ENCODE results near the gene MRPL49.

DNA sequence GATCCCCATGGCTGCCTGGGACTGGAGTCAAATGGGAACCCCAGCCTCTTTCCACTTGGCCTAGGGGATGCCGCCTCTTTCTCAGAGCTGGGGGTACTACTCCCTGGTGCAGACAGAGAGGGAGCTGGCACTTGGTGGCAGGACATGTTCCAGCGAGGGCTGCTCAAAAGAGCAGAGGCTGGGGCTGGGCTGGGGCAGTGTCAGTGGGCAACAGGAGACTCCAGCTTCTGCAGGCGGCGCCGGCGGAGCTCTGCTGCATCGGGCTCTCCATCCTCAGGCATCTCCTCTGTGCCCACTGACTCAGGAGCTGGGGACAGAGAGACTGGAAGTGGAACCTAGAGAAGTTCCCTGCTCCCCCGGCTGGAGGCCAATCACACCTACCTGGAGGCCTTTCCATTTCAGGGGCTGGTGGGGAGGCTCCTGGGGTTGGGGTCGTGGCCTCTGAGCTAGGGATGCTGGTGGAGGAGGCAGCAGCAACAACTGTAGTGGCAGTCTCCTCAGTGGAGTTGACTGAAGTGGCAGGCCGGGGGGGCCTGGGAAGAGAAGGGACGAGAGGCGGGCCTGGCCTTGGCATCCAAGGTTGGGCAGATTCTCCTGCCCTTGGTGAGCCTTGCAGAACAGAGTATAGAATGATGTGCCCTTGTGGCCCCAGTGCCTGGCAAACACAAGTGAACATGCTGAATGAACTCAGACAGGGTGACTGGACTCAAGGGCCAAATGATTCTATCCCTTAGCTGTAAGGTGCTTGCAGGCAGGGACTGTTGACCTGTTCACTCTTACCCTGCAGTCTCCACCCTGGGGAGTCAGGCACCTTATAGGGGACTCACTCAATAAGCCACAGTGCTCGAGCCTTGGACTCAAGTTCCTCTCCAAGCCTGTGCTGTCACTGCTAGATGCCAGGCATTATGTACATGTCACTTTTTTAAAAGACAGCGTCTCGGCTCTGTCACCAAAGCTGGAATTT lies 6.3 kb downstream of the MRPL49 start:
- TF ChIP-seq, protein P1, sequence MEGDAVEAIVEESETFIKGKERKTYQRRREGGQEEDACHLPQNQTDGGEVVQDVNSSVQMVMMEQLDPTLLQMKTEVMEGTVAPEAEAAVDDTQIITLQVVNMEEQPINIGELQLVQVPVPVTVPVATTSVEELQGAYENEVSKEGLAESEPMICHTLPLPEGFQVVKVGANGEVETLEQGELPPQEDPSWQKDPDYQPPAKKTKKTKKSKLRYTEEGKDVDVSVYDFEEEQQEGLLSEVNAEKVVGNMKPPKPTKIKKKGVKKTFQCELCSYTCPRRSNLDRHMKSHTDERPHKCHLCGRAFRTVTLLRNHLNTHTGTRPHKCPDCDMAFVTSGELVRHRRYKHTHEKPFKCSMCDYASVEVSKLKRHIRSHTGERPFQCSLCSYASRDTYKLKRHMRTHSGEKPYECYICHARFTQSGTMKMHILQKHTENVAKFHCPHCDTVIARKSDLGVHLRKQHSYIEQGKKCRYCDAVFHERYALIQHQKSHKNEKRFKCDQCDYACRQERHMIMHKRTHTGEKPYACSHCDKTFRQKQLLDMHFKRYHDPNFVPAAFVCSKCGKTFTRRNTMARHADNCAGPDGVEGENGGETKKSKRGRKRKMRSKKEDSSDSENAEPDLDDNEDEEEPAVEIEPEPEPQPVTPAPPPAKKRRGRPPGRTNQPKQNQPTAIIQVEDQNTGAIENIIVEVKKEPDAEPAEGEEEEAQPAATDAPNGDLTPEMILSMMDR (conservative IDR thresholded peaks at IDR 0.05 in 1 of 2, IDR thresholded peaks at IDR 0.05 in 1 of 2; ENCODE audit: extremely low read depth in 1 of 2, insufficient read depth in 1 of 2, low read depth in 1 of 2, low read length in 2 of 2): no peak
- no peak for TF ChIP-seq EZH2 (IDR thresholded peaks at IDR 0.05; ENCODE audit: borderline replicate concordance, low read length)
